Stimulated activated CD8-positive, alpha-beta memory T cell treated with anti-CD3 and anti-CD28 coated beads, Interleukin-2, amount 100 ng/mL, for 48 hours (primary cell): Measurements from ENCODE around the gene USP17L21.
"Not testable (repeated sequence)": the region's sequence is repeated elsewhere in the genome, so short reads cannot be mapped to it uniquely, and the experiment has no call there.

Source experiments
- DNase-seq, 2 donors: peaks; one replicate each; pipeline ENCODE4 v3.0.0-alpha.2; 2020; ENCODE audit warnings: low read depth in 2 of 2

The USP17L21 gene, protein sequence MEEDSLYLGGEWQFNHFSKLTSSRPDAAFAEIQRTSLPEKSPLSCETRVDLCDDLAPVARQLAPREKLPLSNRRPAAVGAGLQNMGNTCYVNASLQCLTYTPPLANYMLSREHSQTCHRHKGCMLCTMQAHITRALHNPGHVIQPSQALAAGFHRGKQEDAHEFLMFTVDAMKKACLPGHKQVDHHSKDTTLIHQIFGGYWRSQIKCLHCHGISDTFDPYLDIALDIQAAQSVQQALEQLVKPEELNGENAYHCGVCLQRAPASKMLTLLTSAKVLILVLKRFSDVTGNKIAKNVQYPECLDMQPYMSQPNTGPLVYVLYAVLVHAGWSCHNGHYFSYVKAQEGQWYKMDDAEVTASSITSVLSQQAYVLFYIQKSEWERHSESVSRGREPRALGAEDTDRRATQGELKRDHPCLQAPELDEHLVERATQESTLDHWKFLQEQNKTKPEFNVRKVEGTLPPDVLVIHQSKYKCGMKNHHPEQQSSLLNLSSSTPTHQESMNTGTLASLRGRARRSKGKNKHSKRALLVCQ

DNA sequence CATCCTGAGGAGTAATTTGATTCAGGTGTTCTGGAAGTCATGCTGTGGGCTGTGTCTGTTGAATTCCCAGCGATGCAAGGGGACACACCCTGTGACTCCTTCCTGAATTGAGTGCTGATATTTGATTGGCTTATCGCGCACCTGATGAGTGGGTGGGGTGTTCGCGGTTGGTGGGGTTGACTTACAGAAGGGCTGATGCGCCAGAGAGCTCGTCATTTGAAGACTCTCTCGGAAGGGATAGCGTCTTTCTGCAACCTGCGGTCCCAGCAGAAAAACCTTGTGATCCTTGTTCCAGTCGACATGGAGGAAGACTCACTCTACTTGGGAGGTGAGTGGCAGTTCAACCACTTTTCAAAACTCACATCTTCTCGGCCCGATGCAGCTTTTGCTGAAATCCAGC lies at the start of gene USP17L21:
TSS of gene USP17L21 (plus strand) at position 301 of the 400 bp plus-strand sequence. CDS start at position 301, 0 bp downstream.
- not testable (repeated sequence) for DNase-seq

DNA sequence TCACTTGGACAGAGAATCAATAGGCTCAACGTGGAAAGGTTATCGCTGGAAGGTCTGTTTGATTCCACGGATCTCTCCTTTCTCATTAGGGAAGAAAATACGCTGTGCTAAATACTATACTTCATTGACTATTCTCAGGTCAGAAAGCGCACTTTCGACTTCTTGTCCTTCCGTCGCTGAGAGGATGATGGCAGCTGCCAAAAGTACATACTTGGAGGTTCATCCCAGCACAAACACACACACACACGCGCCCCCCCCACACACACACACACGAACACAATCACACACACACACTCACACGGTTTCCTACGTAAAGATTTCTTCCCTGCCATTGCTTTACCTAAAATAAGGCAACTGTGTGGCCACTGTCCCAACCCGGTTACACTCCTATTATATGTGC lies 48.0 kb upstream of the USP17L21 start:
- not testable (repeated sequence) for DNase-seq

DNA sequence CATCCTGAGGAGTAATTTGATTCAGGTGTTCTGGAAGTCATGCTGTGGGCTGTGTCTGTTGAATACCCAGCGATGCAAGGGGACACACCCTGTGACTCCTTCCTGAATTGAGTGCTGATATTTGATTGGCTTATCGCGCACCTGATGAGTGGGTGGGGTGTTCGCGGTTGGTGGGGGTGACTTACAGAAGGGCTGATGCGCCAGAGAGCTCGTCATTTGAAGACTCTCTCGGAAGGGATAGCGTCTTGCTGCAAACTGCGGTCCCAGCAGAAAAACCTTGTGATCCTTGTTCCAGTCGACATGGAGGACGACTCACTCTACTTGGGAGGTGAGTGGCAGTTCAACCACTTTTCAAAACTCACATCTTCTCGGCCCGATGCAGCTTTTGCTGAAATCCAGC lies 47.6 kb upstream of the USP17L21 start, which contains the start of gene USP17L11:
TSS of gene USP17L11 (plus strand) at position 301 of the 400 bp plus-strand sequence. CDS start at position 301, 0 bp downstream.
- not testable (repeated sequence) for DNase-seq

DNA sequence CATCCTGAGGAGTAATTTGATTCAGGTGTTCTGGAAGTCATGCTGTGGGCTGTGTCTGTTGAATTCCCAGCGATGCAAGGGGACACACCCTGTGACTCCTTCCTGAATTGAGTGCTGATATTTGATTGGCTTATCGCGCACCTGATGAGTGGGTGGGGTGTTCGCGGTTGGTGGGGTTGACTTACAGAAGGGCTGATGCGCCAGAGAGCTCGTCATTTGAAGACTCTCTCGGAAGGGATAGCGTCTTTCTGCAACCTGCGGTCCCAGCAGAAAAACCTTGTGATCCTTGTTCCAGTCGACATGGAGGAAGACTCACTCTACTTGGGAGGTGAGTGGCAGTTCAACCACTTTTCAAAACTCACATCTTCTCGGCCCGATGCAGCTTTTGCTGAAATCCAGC lies 42.8 kb upstream of the USP17L21 start, which contains the start of gene USP17L12:
TSS of gene USP17L12 (plus strand) at position 301 of the 400 bp plus-strand sequence. CDS start at position 301, 0 bp downstream.
- DNase-seq: not testable (repeated sequence)

DNA sequence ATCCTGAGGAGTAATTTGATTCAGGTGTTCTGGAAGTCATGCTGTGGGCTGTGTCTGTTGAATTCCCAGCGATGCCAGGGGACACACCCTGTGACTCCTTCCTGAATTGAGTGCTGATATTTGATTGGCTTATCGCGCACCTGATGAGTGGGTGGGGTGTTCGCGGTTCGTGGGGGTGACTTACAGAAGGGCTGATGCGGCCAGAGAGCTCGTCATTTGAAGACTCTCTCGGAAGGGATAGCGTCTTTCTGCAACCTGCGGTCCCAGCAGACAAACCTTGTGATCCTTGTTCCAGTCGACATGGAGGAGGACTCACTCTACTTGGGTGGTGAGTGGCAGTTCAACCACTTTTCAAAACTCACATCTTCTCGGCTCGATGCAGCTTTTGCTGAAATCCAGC lies 38.1 kb upstream of the USP17L21 start, which contains the start of gene USP17L13:
TSS of gene USP17L13 (plus strand) at position 301 of the 400 bp plus-strand sequence. CDS start at position 301, 0 bp downstream.
- DNase-seq: not testable (repeated sequence)

DNA sequence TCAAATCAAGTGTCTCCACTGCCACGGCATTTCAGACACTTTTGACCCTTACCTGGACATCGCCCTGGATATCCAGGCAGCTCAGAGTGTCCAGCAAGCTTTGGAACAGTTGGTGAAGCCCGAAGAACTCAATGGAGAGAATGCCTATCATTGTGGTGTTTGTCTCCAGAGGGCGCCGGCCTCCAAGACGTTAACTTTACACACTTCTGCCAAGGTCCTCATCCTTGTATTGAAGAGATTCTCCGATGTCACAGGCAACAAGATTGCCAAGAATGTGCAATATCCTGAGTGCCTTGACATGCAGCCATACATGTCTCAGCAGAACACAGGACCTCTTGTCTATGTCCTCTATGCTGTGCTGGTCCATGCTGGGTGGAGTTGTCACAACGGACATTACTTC lies 32.4 kb upstream of the USP17L21 start:
- DNase-seq: not testable (repeated sequence)

DNA sequence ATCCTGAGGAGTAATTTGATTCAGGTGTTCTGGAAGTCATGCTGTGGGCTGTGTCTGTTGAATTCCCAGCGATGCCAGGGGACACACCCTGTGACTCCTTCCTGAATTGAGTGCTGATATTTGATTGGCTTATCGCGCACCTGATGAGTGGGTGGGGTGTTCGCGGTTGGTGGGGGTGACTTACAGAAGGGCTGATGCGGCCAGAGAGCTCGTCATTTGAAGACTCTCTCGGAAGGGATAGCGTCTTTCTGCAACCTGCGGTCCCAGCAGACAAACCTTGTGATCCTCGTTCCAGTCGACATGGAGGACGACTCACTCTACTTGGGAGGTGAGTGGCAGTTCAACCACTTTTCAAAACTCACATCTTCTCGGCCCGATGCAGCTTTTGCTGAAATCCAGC lies 28.6 kb upstream of the USP17L21 start, which contains the start of gene USP17L15:
TSS of gene USP17L15 (plus strand) at position 301 of the 400 bp plus-strand sequence. CDS start at position 301, 0 bp downstream.
- not testable (repeated sequence) for DNase-seq

DNA sequence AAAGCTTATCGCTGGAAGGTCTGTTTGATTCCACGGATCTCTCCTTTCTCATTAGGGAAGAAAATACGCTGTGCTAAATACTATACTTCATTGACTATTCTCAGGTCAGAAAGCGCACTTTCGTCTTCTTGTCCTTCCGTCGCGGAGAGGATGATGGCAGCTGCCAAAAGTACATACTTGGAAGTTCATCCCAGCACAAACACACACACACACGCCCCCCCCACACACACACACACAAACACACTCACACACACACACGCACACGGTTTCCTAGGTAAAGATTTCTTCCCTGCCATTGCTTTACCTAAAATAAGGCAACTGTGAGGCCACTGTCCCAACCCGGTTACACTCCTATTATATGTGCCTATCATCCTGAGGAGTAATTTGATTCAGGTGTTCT lies 24.2 kb upstream of the USP17L21 start:
- DNase-seq: not testable (repeated sequence)

DNA sequence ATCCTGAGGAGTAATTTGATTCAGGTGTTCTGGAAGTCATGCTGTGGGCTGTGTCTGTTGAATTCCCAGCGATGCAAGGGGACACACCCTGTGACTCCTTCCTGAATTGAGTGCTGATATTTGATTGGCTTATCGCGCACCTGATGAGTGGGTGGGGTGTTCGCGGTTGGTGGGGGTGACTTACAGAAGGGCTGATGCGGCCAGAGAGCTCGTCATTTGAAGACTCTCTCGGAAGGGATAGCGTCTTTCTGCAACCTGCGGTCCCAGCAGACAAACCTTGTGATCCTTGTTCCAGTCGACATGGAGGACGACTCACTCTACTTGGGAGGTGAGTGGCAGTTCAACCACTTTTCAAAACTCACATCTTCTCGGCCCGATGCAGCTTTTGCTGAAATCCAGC lies 19.1 kb upstream of the USP17L21 start, which contains the start of gene USP17L17:
TSS of gene USP17L17 (plus strand) at position 301 of the 400 bp plus-strand sequence. CDS start at position 301, 0 bp downstream.
- not testable (repeated sequence) for DNase-seq

DNA sequence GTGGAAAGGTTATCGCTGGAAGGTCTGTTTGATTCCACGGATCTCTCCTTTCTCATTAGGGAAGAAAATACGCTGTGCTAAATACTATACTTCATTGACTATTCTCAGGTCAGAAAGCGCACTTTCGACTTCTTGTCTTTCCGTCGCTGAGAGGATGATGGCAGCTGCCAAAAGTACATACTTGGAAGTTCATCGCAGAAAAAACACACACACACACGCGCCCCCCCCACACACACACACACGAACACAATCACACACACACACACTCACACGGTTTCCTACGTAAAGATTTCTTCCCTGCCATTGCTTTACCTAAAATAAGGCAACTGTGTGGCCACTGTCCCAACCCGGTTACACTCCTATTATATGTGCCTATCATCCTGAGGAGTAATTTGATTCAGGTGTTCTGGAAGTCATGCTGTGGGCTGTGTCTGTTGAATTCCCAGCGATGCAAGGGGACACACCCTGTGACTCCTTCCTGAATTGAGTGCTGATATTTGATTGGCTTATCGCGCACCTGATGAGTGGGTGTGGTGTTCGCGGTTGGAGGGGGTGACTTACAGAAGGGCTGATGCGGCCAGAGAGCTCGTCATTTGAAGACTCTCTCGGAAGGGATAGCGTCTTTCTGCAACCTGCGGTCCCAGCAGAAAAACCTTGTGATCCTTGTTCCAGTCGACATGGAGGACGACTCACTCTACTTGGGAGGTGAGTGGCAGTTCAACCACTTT lies 14.6 kb upstream of the USP17L21 start, which contains the start of gene USP17L18:
TSS of gene USP17L18 (plus strand) at position 678 of the 728 bp plus-strand sequence. CDS start at position 678, 0 bp downstream.
- not testable (repeated sequence) for DNase-seq

DNA sequence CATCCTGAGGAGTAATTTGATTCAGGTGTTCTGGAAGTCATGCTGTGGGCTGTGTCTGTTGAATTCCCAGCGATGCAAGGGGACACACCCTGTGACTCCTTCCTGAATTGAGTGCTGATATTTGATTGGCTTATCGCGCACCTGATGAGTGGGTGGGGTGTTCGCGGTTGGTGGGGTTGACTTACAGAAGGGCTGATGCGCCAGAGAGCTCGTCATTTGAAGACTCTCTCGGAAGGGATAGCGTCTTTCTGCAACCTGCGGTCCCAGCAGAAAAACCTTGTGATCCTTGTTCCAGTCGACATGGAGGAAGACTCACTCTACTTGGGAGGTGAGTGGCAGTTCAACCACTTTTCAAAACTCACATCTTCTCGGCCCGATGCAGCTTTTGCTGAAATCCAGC lies 9.6 kb upstream of the USP17L21 start, which contains the start of gene USP17L19:
TSS of gene USP17L19 (plus strand) at position 301 of the 400 bp plus-strand sequence. CDS start at position 301, 0 bp downstream.
- not testable (repeated sequence) for DNase-seq

DNA sequence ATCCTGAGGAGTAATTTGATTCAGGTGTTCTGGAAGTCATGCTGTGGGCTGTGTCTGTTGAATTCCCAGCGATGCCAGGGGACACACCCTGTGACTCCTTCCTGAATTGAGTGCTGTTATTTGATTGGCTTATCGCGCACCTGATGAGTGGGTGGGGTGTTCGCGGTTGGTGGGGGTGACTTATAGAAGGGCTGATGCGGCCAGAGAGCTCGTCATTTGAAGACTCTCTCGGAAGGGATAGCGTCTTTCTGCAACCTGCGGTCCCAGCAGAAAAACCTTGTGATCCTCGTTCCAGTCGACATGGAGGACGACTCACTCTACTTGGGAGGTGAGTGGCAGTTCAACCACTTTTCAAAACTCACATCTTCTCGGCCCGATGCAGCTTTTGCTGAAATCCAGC lies 4.8 kb upstream of the USP17L21 start, which contains the start of gene USP17L20:
TSS of gene USP17L20 (plus strand) at position 301 of the 400 bp plus-strand sequence. CDS start at position 301, 0 bp downstream.
- not testable (repeated sequence) for DNase-seq

DNA sequence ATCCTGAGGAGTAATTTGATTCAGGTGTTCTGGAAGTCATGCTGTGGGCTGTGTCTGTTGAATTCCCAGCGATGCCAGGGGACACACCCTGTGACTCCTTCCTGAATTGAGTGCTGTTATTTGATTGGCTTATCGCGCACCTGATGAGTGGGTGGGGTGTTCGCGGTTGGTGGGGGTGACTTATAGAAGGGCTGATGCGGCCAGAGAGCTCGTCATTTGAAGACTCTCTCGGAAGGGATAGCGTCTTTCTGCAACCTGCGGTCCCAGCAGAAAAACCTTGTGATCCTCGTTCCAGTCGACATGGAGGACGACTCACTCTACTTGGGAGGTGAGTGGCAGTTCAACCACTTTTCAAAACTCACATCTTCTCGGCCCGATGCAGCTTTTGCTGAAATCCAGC lies 4.6 kb downstream of the USP17L21 start, which contains the start of gene USP17L22:
TSS of gene USP17L22 (plus strand) at position 301 of the 400 bp plus-strand sequence. CDS start at position 301, 0 bp downstream.
- not testable (repeated sequence) for DNase-seq

DNA sequence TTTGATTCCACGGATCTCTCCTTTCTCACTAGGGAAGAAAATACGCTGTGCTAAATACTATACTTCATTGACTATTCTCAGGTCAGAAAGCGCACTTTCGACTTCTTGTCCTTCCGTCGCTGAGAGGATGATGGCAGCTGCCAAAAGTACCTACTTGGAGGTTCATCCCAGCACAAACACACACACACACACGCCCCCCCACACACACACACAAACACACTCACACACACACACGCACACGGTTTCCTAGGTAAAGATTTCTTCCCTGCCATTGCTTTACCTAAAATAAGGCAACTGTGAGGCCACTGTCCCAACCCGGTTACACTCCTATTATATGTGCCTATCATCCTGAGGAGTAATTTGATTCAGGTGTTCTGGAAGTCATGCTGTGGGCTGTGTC lies 9.0 kb downstream of the USP17L21 start:
- DNase-seq: not testable (repeated sequence)
